GM12878 (cell line): ENCODE measurements around the gene HYCC2. TPM values are rescaled to one million over a fixed set of nuclear protein-coding genes. Genes with fewer than 3 reads are reported as not detected.
A peak's percentile ranks its signal among the peaks of the same experiment; 100 is the strongest.

Experiments
- CBFB ChIP-seq: IDR thresholded peaks from 2 replicates; pipeline ENCODE4 v1.6.1; 2016; ENCODE audit warnings: antibody characterized with exemption, low read depth
- DPF2 ChIP-seq: fragments of 450-650 bp; IDR thresholded peaks from 2 replicates; pipeline ENCODE4 v1.6.1; 2017; ENCODE audit warnings: mild to moderate bottlenecking
- E4F1 ChIP-seq: fragments of 450-650 bp; IDR thresholded peaks from 2 replicates; pipeline ENCODE4 v1.6.1; 2018; ENCODE audit warnings: borderline replicate concordance, mild to moderate bottlenecking; ENCODE audit not compliant: partially characterized antibody
- ELK1 ChIP-seq: IDR thresholded peaks from 2 replicates; pipeline ENCODE4 v1.6.1; 2012; ENCODE audit warnings: low read depth, low read length, improper control_type of control experiment
- ETV6 ChIP-seq, 2 experiments: fragments of 450-650 bp in 1 of 2; IDR thresholded peaks in 1 of 2; conservative IDR thresholded peaks in 1 of 2; 2 replicates each; pipeline ENCODE4 v1.6.1; 2014; ENCODE audit warnings: antibody characterized with exemption in 1 of 2, borderline replicate concordance in 1 of 2, low read depth in 1 of 2, mild to moderate bottlenecking in 1 of 2, moderate library complexity in 1 of 2
- GABPA ChIP-seq: IDR thresholded peaks from 2 replicates; pipeline ENCODE4 v1.6.1; 2014; ENCODE audit warnings: antibody characterized with exemption, low read depth, mild to moderate bottlenecking, inconsistent platforms
- HDAC2 ChIP-seq: fragments of 200-600 bp; sonication (generic); IDR thresholded peaks from 2 replicates; pipeline ENCODE4 v1.6.1; 2017
- IKZF2 ChIP-seq, 2 experiments: fragments of 450-650 bp; IDR thresholded peaks; 2 replicates each; pipeline ENCODE4 v1.6.1; 2017; ENCODE audit warnings: mild to moderate bottlenecking in 2 of 2, moderate library complexity in 2 of 2
- JUNB ChIP-seq: IDR thresholded peaks from 2 replicates; pipeline ENCODE4 v1.6.1; 2016; ENCODE audit warnings: antibody characterized with exemption, mild to moderate bottlenecking
- JUND ChIP-seq: IDR thresholded peaks from 2 replicates; pipeline ENCODE4 v1.6.1; 2012; ENCODE audit warnings: low read depth, mild to moderate bottlenecking, low read length, improper control_type of control experiment, moderate library complexity
- LARP7 ChIP-seq: fragments of 450-650 bp; IDR thresholded peaks from 2 replicates; pipeline ENCODE4 v1.6.1; 2017; ENCODE audit warnings: mild to moderate bottlenecking
- MXI1 ChIP-seq: fragments of 150-350 bp; IDR thresholded peaks from 2 replicates; pipeline ENCODE4 v1.6.1; 2011; ENCODE audit warnings: low read depth, mild to moderate bottlenecking, inconsistent platforms, low read length, improper control_type of control experiment
- NKRF ChIP-seq: fragments of 450-650 bp; conservative IDR thresholded peaks from 2 replicates; pipeline ENCODE4 v1.6.1; 2017; ENCODE audit warnings: mild to moderate bottlenecking, moderate library complexity
- POLR2AphosphoS2 ChIP-seq: IDR thresholded peaks from 2 replicates; pipeline ENCODE4 v1.6.1; 2011; ENCODE audit warnings: low read depth, mild to moderate bottlenecking, low read length, improper control_type of control experiment, moderate library complexity
- POU2F2 ChIP-seq: IDR thresholded peaks from 3 replicates; pipeline ENCODE4 v1.6.1; 2011; ENCODE audit warnings: low read depth, mild to moderate bottlenecking, low read length, borderline replicate concordance
- TCF3 ChIP-seq: IDR thresholded peaks from 2 replicates; pipeline ENCODE4 v1.6.1; 2012; ENCODE audit warnings: low read depth, mild to moderate bottlenecking, low read length, borderline replicate concordance; ENCODE audit not compliant: insufficient read depth
- YY1 ChIP-seq: IDR thresholded peaks from 2 replicates; pipeline ENCODE4 v1.6.1; 2011; ENCODE audit warnings: low read depth, mild to moderate bottlenecking, low read length
- ZBTB40 ChIP-seq: fragments of 450-650 bp; IDR thresholded peaks from 2 replicates; pipeline ENCODE4 v1.6.1; 2016; ENCODE audit warnings: mild to moderate bottlenecking, moderate library complexity, borderline replicate concordance
- ZSCAN29 ChIP-seq: fragments of 450-650 bp; IDR thresholded peaks from 2 replicates; pipeline ENCODE4 v1.6.1; 2017; ENCODE audit warnings: mild to moderate bottlenecking, moderate library complexity
- polyA plus RNA-seq, 11 experiments: library from polyadenylated mRNA; depleted of rRNA in 4 of 11; unstranded in 6 of 11; stranded (reverse) in 5 of 11; fragments of >200 nt; fragmentation: Nextera tagmentation in 4 of 11; fragmentation: Illumina TruSeq in 1 of 11; extraction: Ambion mirVana in 4 of 11; extraction: Trizol in 1 of 11; gene quantifications; 1 replicate in 1 of 11; 2 replicates in 10 of 11; pipeline versions ENCODE4 v1.2.1 to v1.2.3, GENCODE V29; 2011 to 2016; ENCODE audit warnings: inconsistent platforms in 2 of 11, missing spikeins in 2 of 11, low read depth in 1 of 11
- total RNA-seq, 4 experiments: library from RNA; depleted of rRNA in 3 of 4; stranded (reverse); fragments of >200 nt in 3 of 4; fragmentation: Illumina TruSeq in 1 of 4; extraction: Trizol in 1 of 4; gene quantifications; 2 replicates each; pipeline versions ENCODE4 v1.2.1 to v1.2.3, GENCODE V29; 2013 to 2021

The HYCC2 gene
- total and polyA plus RNA-seq, 10 of the 15 experiments (the other 5 are each of a cell fraction or from before 2014, with no cell fraction given): 3.4 to 17.4 (median 8.0) TPM

- TF ChIP-seq JUND (0 out of 2 replicates have a peak, but pooled peaks have one; percentile 3), E4F1 (no peak), ZBTB40 (peak; percentile 73; the same call in 1 of the 2 replicates), LARP7 (peak; percentile 97), GABPA (no peak), NKRF (peak; percentile 88), JUNB (0 out of 2 replicates have a peak, but pooled peaks have one; percentile 20), ETV6 (conservative IDR thresholded peaks at IDR 0.05 in 1 of 2, IDR thresholded peaks at IDR 0.05 in 1 of 2; ENCODE audit: borderline replicate concordance in 1 of 2, low read depth in 1 of 2) (peak in 1 of 2 experiments; percentile 94; a peak in 2 of 4 replicates), POU2F2 (peak; percentile 66), ZSCAN29 (0 out of 2 replicates have a peak, but pooled peaks have one; percentile 9), POLR2AphosphoS2 (peak; percentile 87; the same call in 1 of the 2 replicates), HDAC2 (no peak), DPF2 (peak; percentile 89), IKZF2 (IDR thresholded peaks at IDR 0.05) (peak; percentile 93 to 94), CBFB (peak; percentile 65; the same call in 1 of the 2 replicates), MXI1 (peak; percentile 54), ELK1 (peak; percentile 91), TCF3 (peak; percentile 94), YY1 (peak; percentile 49)
Observed at GRCh38 chr2:201116115-201116958, 44.9 kb upstream of the HYCC2 start, which contains the start of gene CFLAR (continued).
